HPDE6-E6E7 (cell line): ENCODE results near the gene DENND5A.
"Not testable (repeated sequence)": the region's sequence is repeated elsewhere in the genome, so short reads cannot be mapped to it uniquely, and the experiment has no call there.

Experiments
- DNase-seq: peaks from one replicate; pipeline ENCODE4 v3.0.0; 2011; ENCODE audit warnings: missing footprints; ENCODE audit errors: extremely low spot score

Gene DENND5A

DNA sequence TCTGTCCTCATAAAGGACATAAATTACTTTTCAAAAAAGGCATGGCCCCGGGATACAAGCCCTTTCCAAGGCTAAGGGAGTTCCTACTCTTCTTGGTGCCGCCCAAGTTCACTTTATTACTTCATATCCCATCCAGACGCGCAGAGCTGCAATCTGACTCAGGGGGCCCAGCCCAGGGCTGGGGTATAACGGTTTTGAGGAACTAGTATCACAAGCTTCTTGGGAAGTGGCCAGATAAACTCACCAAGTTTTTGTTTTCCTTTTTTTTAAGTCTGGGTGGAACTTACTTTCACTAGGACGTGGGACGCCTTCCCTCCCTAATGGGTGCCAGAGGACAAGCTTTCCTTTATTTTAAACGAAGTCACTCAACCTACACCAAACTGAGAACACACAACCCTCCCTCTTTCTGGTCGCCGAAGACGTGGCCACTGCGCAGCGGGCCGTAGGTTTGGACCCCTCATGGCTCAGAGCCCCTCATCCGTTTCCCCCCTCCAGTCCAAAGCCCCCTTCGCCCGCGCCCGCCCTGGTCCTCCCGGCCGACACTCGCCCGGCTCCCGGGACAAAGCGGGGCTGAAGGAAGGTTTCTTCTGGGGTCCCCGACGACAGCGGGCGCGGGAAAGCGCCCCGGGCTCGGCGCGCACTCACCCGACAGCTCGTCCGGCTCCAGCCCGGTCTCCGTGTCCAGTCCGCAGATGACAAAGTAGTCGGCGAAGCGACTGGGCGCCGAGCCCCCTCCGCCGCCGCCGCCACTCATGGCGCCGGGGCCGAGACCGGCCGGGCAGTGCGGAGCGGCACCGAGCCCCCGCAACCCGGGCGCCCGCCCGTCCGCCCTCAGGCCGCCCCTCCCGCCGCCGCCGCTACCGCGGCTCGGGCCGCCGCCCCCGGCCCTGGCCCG is 587 bp downstream of the DENND5A start:
- peak; percentile 31 for DNase-seq

DNA sequence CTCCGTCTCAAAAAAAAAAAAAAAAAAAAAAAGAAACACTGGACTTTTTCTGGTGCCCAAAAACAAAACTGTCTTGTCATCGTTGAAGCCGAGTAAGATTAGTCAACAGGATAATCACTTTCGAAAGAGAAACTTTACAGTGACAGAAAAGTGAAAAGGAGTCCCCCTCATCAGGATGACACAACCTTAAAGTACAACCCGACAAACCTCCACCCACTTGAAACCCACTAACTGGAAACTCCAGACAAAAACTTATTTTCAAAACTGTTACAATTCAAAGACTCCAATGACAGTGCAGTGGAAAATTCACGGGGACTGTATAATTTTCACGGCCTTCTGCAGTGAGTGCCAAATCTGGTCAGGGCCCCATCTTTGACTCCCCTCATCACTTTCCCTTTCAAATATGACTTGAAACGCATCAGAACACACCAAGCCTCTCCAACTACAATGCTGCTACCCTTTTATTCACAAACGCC is 1.3 kb downstream of the DENND5A start:
- DNase-seq: no peak

DNA sequence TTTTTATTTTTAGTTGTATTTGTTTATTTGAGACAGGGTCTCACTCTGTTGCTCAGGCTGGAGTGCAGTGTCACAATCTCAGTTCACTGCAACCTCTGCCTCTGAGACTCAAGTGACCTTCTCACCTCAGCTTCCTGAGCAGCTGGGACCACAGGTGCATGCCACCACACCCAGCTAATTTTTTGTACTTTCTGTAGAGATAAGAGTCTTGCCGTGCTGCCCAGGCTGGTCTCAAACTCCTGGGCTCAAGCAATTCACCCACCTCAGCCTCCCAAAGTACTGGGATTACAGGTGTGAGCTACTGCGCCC is 4.4 kb downstream of the DENND5A start:
- not testable (repeated sequence) for DNase-seq

DNA sequence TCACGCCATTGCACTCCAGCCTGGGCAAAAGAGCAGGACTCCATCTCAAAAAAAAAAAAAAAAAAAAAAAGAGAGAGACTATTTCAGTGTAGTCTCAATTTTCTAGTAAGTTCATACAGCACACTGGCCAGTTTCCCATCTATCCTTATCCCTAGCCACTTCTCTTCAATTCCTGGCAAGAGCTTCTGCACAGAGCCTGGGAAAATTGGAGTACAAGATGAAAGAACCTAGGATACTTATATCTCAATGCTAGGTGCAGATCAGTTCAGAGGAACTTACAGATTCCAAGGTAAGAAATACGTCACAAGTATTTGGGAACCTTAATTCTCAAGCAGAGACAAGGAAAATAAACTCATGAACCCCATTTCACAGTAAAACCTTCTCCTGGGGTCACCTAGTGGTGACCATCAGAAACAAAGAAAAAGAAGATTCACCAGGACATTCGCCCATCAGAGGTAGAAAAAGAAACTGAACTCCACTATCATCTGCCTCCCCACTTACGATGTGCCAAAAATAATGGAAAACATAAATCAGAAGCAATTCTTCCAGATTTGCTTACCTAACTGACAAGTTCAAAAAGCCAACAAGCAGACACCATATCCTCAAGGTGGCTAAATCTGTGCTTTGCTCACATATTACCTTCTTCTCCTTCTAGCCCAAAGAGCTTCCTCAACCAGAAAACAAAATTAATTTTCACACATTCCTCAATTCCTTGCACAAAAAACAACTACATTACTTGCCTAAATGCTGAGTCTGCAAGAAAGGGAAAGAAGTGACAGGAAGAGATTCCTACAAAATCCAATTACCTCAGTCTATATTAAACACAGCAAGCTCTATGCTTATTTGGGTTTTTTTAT is 4.9 kb downstream of the DENND5A start:
- DNase-seq: no peak

DNA sequence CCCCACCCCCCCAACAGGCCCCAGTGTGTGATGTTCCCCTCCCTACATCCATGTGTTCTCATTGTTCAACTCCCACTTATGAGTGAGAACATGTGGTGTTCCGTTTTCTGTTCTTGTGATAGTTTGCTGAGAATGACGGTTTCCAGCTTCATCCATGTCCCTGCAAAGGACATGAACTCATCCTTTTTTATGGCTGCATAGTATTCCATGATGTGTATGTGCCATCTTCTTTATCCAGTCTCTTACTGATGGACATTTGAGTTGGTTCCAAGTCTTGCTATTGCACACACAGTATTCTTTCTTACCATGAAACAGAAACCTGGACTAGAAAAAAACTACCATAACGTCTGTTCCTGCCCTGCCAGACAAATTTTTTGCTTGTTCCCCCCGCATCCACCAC is 6.9 kb downstream of the DENND5A start:
- DNase-seq: not testable (repeated sequence)

DNA sequence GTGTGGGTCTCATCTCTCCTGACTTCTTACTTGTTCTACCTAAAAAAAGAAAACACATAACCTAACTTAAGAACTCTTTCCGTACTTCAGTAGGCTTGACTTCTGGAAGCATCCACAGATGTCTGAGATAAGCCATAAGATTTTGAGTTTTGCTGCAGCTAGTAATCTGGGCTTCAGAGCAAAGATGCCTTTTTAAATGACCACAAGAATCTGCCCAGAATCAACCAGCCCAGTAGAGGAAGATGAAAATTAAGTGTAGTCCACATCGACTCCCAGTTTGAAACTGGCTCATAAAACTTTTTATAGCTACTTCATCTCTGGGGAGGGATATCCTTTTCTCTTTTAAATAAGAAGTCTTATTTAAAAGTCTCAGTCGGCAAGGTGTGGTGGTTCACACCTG is 10.7 kb downstream of the DENND5A start:
- DNase-seq: no peak

DNA sequence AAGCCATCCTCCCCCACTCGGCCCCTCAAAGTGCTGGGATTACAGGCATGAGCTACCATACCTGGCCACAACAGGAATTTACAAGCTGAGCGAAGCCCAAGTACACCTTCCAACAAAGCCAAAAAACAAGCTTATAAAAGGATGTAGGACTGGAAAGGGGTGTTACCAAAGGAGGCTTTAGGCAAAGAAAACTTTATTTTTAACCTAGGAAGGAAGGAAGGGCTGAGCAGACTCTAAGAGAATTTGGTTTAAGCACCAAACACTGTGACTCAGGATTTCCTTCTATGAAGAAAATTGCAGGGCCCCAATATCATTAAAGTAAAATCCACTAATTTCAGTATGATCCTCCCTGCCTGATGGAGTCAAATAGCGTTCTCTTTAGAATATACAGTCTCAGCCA is 12.1 kb downstream of the DENND5A start:
- DNase-seq: no peak

DNA sequence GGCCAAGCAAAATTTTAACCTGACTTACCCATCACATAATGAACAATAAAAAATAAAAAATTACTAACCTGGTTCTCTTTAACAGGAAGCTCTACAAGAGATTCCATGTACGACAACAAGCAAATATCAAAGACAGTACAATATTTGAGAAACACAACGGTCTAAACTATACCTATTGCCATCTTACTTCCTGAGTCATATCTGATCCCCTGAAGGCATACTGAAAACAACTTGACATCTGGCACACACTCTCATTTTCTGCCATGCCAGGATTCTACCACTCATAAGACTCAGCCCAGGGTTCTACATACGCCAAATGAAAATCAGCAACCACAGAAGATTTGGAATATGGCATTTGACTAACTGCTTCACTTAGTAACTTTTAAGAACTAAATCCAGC is 13.8 kb downstream of the DENND5A start:
- DNase-seq: no peak

DNA sequence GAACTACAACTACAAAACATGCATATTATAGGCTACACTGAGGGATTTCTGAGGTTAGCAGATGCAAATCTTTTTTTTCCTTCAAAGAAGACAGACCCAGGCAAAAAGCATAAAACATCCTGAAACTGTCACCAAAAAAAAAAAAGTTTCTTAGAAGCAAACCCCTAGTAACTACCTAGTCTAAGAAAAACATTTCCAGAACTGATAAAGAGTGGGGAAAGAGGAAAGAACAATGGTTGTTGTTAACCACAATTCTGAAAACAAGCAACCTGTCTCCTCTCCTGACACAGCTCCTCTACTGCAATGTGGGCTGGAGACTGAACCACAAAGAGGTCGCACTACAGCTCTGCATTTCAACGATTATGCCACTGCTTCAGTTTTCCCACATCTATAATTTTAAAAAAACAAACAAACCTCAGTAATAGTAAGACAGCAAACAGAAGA is 15.0 kb downstream of the DENND5A start:
- DNase-seq: no peak

DNA sequence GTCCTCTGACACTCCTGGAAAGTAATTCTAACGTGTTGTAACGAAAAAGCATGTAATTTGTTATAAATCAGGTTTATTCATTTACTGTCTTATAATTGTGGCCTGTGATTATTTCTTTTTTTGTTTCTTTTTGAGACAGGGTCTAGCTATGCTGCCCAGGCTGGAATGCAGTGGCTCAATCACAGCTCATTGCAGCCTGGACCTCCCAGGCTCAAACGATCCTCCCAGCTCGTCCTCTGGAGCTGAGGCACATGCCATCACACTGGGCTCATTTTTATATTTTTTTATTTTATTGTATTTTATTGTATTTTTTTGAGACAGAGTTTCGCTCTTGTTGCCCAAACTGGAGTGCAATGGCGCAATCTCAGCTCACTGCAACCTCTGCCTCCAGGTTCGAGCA is 15.9 kb downstream of the DENND5A start:
- DNase-seq: no peak

DNA sequence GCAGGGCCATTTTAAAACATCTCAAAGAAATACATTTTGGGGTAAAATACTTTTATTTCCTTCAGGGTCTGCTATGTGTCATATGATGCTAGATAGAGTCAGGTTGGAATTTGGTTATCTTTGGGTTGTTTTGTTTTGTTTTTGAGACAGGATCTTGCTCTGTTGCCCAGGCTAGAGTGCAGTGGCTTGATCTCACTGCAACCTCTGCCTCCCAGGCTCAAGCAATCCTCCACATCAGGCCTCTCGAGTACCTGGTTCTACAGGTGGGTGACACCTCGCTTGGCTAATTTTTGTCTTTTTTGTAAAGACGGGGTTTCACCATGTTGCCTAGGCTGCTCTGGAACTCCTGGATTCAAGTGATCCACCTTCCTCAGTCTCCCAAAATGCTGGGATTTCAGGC is 17.3 kb downstream of the DENND5A start:
- DNase-seq: no peak

DNA sequence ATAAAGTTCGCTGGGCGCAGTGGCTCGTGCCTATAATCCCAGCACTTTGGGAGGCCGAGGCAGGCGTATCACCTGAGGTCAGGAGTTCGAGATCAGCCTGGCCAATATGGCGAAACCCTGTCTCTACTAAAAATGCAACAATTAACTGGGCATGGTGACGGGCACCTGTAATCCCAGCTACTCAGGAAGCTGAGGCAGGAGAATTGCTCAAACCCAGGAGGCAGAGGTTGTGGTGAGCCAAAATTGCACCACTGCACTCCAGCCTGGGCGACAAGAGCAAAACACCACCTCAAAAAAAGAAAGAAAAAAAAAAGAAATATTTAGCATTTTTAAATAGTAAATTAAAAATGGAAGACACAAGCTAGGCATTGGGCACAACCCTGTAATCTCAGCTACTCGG is 28.9 kb downstream of the DENND5A start:
- DNase-seq: not testable (repeated sequence)

DNA sequence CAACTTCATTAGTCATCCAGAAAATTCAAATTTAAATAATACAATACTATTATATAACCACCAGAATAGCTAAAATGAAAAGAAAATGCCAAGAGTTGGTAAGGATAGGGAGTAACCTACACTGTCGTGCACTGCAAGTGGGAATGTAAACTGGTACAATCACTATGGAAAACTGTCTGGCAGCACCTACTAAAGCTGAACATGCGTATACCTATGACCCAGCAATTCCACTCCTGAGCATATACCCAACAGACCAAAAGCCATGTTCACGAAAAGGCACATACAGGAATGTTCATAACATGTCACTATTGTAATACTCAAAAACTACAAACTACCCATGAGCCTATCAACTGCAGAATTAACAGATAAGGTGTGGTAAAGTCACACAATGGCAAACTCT is 32.7 kb downstream of the DENND5A start:
- DNase-seq: no peak

DNA sequence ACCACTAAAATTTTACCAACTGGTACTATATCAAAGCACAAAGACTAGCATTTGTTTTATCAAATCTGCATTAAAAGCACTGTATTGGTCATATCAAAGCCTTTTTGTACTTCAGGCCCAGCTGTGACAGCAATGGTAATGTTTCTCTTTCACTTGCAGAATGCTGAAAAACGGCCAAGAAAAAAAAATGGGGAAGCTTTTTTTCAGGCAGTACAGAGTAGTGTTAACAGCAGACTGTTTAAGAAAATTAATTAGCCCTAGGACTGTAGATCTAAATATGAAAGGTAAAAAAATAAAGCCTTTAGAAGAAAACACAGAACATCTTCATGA is 33.3 kb downstream of the DENND5A start:
- DNase-seq: no peak

DNA sequence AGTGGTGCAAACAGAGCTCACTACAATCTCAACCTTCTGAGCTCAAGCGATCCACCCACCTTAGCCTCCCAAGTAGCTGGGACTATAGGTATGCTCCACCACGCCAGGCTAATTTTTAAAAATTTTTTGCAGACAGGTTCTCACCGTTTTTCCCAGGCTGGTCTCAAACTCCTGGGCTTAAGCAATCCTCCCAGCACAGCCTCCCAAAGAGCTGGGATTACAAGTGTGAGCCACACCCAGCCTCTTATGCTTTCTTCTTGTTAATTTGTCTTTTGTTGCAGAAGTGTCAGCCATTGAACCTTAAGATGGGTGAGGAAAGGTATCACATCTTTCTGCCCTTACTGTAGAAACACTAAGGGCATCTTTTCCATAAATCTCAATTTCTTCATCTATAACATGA is 34.9 kb downstream of the DENND5A start:
- no peak for DNase-seq

DNA sequence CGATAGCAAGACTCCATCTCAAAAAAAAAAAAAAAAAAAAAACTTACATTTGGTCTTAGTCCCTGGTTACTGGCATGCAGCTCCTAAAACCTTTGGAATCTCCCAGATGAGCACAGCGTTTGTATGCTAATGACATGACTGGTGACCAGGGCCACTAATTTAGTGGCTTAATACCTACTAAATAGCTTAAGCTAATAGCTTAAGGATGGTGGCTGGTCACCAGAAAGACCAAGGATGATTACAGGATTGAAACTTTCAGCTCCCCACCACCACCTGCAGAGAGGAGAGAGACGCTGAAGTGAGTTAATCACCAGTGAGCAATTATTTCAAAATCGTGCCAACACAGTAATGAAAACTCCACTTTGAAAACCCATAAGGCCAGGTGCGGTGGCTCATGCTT is 37.1 kb downstream of the DENND5A start:
- no peak for DNase-seq

DNA sequence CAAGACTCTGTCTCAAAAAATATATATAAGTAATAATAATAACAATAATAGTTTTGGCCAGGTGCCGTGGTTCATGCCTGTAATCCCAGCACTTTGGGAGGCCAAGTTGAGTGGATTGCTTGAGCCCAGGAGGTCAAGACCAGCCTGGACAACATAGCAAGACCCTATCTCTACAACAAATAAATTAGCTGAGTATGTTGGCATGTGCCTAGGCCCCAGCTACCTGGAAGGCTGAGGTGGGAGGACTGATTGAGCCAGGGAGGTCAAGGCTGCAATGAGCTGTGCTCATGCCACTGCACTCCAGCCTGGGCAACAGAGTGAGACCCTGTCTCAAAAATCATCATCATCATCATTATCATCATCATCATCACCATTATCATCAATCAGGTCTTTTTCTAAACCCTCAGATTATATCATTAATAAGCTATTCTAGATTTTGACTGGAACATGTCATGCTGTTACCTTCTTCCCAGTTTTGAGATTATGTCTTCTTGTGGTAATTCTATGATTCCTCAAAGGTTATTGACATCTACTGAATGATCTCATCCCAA is 39.3 kb downstream of the DENND5A start:
- no peak for DNase-seq

DNA sequence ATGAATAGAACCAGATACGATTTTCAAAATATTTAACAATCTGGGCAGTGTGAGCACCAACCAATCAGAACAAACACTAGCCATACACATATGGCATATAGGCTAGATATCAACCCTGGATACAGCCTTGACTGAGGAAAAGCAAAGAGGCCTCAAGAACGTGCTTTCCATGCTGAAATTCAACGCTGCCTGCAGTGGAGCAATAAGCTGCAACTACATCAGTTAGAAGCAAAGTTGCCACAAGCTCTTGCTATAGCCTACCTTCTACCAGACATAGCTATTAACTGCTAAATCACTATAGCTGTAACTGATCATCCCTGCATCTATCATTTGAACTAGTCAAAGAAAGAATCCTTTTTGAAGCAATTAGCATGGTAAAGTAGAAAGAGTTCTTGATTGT is 42.5 kb downstream of the DENND5A start:
- no peak for DNase-seq

DNA sequence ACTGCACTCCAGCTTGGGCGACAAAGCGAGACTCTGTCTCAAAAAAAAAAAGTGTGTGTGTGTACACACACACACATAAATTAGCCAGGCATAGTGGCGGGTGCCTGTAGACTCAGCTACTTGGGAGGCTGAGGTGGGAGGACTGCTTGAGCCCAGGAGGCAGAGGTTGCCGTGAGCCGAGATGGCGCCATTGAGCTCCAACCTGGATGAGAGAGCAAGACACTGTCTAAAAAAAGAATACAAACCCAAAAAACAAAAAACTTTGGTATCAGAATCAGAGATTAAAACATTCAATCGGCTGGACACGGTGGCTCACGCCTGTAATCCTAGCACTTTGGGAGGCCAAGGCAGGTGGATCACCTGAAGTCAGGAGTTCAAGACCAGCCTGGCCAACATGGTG is 44.3 kb downstream of the DENND5A start:
- DNase-seq: not testable (repeated sequence)

DNA sequence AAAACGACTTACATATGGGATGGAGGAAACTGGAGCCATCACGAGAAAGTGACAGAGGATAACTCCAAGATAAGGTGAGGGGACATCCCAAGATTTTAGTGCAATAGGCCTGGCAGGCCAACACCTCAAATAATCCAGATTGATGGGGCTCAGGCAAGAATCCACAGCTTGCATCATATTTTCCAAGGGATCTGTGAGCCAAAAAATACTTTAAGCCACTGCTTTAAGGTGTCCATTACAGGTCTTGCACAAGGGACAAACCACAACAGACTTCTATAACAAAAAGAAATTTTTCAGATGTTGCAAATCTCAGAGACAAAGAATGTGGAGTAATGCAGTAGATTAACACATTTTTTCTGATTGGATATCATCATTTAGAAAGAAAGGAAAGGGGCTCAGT is 45.6 kb downstream of the DENND5A start:
- no peak for DNase-seq

DNA sequence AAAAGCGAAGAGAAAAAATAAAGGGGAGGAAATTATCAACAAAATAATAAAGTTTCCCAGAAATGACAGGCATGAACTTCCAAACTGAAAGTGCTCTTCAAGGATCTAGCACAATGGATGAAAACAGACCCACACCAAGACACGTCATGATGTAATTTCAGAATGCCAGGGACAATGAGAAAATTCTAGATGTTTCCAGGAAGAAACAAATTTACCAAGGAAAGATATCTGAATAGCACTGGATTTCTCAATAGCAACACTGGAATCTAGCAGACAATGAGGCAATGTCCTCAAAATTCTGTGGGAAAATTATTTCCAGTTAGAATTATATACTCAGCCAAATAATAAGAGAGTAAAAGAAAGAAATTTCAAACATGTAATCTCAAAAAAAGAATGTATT is 46.0 kb downstream of the DENND5A start:
- DNase-seq: no peak

DNA sequence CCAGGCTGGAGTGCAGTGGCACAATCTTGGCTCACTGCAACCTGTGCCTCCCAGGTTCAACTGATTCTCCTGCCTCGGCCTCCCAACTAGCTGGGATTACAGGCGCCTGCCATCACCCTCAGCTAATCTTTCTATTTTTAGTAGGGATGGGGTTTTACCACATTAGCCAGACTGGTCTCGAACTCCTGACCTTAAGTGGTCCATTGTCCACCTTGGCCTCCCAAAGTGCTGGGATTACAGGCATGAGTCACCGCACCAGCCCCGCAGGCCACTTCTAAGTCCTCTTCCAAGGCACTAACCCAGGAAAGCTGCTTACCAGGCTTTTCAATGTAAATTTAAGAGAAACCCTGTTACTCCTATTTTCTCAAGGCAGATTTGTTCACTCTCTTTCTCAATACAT is 50.4 kb downstream of the DENND5A start:
- no peak for DNase-seq

DNA sequence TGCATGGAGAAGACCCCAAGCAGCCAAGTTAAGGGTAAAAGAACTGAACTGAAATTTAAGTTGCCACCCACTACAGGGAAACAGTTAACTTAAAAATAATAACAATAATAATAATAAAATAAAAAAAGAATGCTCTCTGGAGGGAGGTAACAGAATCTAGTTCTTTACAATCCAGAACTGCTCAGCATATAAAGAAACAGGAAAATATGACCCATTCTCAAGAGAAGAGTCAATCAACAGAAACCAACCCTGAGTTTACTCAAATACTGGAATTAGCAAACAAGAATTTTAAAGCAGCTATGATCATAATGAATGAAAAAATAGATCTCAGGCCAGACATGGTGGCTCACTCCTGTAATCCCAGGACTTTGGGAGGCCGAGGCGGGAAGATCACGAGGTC is 53.8 kb downstream of the DENND5A start:
- no peak for DNase-seq
